Measurements from ENCODE around the gene LIPH.

LIPH gene

GRCh38 chr3:185504636-185505035 lies 47.8 kb downstream of the LIPH start:
- TF ChIP-seq CTCF (IDR thresholded peaks at IDR 0.05; ENCODE audit: control insufficient read depth, insufficient read depth, low read depth, low read length, missing control alignments) = no peak
- DNase-seq (ENCODE audit: low read depth) = no peak
- no peak overlapping the region for H3K4me3 ChIP-seq (ENCODE audit: control insufficient read depth, low read depth, low read length)

GRCh38 chr3:185503521-185503920 lies 48.9 kb downstream of the LIPH start:
- no peak overlapping the region for H3K4me3 ChIP-seq (ENCODE audit: control insufficient read depth, low read depth, low read length)
- DNase-seq (ENCODE audit: low read depth) = no peak
- no peak for TF ChIP-seq CTCF (IDR thresholded peaks at IDR 0.05; ENCODE audit: control insufficient read depth, insufficient read depth, low read depth, low read length, missing control alignments)

- no peak overlapping the region for H3K4me3 ChIP-seq (ENCODE audit: control insufficient read depth, low read depth, low read length)
- no peak for TF ChIP-seq CTCF (IDR thresholded peaks at IDR 0.05; ENCODE audit: control insufficient read depth, insufficient read depth, low read depth, low read length, missing control alignments)
- no peak for DNase-seq (ENCODE audit: low read depth)
Measured at GRCh38 chr3:185502987-185503386, 49.4 kb downstream of the LIPH start.

- TF ChIP-seq CTCF (IDR thresholded peaks at IDR 0.05; ENCODE audit: control insufficient read depth, insufficient read depth, low read depth, low read length, missing control alignments) = peak; percentile 12
- DNase-seq (ENCODE audit: low read depth) = peak; percentile 52
- H3K4me3 ChIP-seq (ENCODE audit: control insufficient read depth, low read depth, low read length) = peak within 1 kb of the TSS; percentile 71
Measured at GRCh38 chr3:185498503-185499396, 53.6 kb downstream of the LIPH start, which contains the start of gene TMEM41A. Gene TMEM41A, minus strand, starts transcription at chr3:185499035. Its CDS starts 74 bp downstream, at chr3:185498961.

GRCh38 chr3:185490241-185490640 lies 62.1 kb downstream of the LIPH start:
- TF ChIP-seq CTCF (IDR thresholded peaks at IDR 0.05; ENCODE audit: control insufficient read depth, insufficient read depth, low read depth, low read length, missing control alignments) = no peak
- no peak for DNase-seq (ENCODE audit: low read depth)
- H3K4me3 ChIP-seq (ENCODE audit: control insufficient read depth, low read depth, low read length) = no peak overlapping the region

- no peak for TF ChIP-seq CTCF (IDR thresholded peaks at IDR 0.05; ENCODE audit: control insufficient read depth, insufficient read depth, low read depth, low read length, missing control alignments)
- H3K4me3 ChIP-seq (ENCODE audit: control insufficient read depth, low read depth, low read length) = no peak overlapping the region
- DNase-seq (ENCODE audit: low read depth) = no peak
Measured at GRCh38 chr3:185489462-185489861, 62.9 kb downstream of the LIPH start.

Measured in AG09309 (cell line).